GM21390 (cell line): Measurements from ENCODE around the gene NAXE.
"Not testable (repeated sequence)": the region's sequence is repeated elsewhere in the genome, so short reads cannot be mapped to it uniquely, and the experiment has no call there.

ENCODE experiments used
- ATAC-seq: cut with Tn5 transposase; IDR thresholded peaks from one replicate; pipeline ENCODE4 v1.9.1; 2021; ENCODE audit not compliant: unreplicated experiment

The NAXE gene

DNA sequence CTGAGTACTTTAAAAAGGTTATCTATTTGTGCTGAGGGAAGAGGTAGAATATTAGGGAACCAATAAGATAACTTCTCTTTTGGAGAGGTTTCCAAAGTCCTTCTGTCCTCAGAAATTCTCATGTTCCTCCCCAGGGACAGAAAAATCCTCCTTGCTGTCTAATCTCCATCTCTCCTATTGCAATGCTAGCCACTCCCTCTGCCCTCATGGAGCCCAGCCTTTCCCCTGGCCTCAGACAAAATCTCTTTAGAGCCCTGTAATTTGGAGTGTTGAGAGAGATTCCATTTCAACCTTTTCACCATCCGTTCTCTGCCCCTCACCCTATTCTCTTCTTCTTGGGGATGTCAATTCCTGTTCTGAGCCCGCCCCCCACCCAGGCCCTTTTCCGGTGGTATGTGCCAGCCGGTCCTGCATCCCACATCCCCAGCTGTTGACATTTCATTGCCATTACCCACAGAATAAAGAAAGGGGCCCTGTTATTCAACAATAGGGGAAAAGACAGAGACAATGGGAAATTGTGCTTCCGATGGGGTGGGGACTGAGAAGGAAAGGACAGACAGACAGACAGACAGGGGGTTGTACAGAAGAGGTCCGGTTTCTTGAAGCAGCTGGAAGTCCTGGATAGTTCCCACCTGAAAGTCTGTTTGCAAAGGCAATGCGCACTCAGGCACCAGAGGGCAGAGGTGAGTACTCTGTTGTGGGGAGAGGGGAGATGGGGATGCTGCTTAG, 27.4 kb downstream of the NAXE start, which contains the start of gene HAPLN2:
HAPLN2 (plus strand) TSS at position 563 of the 729 bp plus-strand sequence. CDS start 4,076 bp downstream, outside the sequence.
- ATAC-seq: no peak

GRCh38 chr1:156619582-156619955, 28.0 kb downstream of the NAXE start:
- ATAC-seq: no peak

GRCh38 chr1:156622581-156623297, 31.2 kb downstream of the NAXE start:
- no peak for ATAC-seq

DNA sequence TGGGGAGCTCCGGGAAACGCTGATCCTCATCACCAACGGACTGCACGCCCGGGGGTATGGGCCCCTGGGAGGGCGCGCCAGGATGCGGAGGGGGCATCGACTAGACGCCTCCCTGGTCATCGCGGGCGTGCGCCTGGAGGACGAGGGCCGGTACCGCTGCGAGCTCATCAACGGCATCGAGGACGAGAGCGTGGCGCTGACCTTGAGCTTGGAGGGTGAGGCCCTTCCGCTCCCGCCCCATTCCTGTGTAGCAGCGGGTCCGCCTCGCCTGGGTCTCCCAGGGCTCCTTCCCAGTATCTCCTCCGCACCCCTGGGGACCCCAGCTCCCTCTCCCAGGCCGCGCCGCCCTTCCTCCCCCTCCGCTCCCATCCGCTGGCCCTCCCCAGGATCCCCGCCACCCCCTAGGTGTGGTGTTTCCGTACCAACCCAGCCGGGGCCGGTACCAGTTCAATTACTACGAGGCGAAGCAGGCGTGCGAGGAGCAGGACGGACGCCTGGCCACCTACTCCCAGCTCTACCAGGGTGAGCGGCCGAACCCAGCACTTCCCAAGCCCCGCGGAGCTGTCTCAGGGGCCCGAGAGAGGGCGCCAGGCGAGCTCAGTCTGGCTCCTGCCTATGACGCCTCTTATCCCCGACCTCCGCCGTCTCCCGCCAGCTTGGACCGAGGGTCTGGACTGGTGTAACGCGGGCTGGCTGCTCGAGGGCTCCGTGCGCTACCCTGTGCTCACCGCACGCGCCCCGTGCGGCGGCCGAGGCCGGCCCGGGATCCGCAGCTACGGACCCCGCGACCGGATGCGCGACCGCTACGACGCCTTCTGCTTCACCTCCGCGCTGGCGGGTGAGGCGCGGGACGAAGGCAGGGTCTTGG, 32.6 kb downstream of the NAXE start:
- no peak for ATAC-seq

GRCh38 chr1:156624814-156625435, 33.3 kb downstream of the NAXE start:
- no peak for ATAC-seq

DNA sequence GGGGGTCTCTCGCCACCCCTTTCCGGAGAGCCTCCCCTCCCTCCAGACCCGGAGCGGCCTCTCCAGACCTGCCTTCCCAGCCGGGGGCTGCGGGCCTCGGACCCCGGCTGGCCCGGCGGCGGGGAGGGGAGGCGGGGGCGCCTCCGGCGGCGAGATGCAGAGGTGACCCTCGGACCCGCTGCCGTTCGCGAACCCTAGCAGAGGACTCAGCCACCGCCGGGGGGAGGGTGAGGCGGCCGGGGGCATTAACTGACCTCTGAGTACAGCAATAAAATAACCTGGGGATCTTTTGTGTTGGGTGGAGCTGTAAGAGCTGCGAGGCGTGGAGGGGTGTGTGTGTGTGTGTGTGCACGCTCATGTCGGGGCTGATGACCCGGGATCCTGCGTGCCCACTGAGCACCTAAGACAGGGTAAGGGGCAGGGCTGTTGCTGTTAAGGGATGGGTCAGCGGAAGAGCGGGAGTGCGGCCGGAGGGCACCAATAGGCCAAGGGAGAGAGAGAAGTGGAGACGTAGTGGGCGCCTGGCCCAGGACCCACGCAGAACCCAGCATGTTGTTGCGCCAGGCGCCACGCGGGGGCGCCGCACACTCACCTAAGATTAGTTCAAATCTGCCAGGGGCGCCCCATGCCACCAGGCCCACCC, 34.0 kb downstream of the NAXE start:
- ATAC-seq: no peak

GRCh38 chr1:156626079-156626438, 34.5 kb downstream of the NAXE start:
- no peak for ATAC-seq

- no peak for ATAC-seq
Observed at GRCh38 chr1:156627313-156627880, 35.8 kb downstream of the NAXE start.

DNA sequence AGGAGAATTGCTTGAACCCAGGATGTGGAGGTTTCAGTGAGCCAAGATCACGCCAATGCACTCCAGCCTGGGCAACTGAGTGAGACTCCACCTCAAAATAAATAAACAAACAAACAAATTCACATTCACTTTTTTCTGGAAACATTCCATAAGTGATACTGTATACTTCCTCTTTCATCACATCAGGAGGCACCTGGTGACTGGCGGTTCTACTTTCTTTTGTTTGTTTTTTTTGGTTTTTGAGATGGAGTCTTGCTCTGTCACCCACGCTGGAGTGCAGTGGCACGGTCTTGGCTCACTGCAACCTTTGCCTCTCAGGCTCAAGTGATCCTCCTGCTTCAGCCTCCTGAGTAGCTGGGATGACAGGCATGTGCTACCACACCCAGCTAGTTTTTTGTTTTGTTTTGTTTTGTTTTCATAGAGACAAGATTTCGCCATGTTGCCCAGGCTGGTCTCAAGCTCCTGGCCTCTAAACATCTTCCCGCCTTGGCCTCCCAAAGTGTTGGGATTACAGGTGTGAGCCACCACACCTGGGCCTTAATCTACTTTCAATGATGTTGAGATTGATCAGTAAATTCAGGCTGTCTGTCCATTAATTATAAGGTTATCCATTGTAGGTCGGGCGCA, 38.4 kb downstream of the NAXE start:
- ATAC-seq: no peak

- ATAC-seq: not testable (repeated sequence)
Observed at GRCh38 chr1:156631152-156631551, 39.6 kb downstream of the NAXE start.

GRCh38 chr1:156632355-156632754, 40.8 kb downstream of the NAXE start:
- ATAC-seq: no peak

- ATAC-seq: no peak
Observed at GRCh38 chr1:156638189-156638985, 46.8 kb downstream of the NAXE start.

GRCh38 chr1:156639601-156640101, 48.1 kb downstream of the NAXE start:
- ATAC-seq: no peak

DNA sequence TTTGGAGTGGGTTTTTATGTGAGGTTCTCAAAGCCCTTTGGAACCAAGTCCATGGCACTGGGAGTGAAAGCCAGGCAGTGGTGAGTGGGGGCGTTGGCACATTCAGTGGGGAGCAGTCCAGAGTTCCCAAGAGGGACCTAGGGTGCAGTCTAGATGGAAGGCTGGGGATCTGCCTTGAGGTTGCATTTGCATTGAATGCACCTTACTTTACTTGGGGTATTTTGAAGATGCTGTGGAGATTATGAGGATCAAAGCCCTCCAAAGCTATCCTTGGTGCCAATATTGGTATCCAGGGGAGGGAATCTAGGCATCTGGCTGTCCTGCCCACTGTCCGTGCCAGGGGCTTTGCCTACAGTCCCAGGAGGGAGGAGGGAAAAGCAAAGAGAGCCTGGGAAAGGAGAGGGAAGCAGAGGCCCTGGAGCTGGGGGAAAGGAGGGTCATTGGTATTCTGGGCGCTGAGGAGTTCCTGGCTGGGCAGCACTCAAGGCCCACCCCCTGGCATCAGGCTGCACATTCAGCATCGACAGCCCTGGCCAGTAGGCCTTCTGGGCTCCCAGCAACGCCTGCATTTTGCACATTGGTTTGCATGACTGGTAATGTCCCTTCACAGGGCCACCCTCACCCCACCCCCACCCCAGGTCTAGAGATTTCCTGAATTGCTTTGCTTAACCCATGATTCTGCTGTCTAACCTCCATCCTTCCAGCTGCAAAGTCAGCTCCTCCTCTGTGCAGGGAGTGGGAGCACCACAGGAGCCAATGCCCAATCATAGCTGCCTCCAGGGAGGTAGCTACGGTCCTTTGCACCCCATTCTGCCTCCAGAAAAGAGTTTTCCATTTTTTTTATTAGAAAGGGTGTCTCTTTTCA, 49.5 kb downstream of the NAXE start:
- ATAC-seq: no peak

DNA sequence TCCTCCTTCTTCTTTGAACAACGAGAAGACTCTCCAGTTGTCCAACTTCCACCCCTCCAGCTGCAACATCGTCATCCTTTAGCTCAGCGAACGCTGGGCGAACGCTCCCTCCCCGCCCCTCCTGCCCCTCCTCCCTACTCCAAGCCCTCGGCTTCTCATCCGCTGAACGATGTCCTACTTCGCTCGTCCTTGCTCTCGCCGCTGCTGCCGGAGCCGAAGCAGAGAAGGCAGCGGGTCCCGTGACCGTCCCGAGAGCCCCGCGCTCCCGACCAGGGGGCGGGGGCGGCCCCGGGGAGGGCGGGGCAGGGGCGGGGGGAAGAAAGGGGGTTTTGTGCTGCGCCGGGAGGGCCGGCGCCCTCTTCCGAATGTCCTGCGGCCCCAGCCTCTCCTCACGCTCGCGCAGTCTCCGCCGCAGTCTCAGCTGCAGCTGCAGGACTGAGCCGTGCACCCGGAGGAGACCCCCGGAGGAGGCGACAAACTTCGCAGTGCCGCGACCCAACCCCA, 50.2 kb downstream of the NAXE start, which contains the start of gene BCAN:
BCAN (plus strand) TSS at position 357 of the 504 bp plus-strand sequence. CDS start 3,938 bp downstream, outside the sequence.
- ATAC-seq: no peak

- ATAC-seq: no peak
Observed at GRCh38 chr1:156642265-156643048, 50.9 kb downstream of the NAXE start.
